ENCODE measurements around the gene SLCO1B1. TPM values are rescaled to one million over a fixed set of nuclear protein-coding genes. Genes with fewer than 3 reads are reported as not detected.

The SLCO1B1 gene
- total and polyA plus RNA-seq, 10 of the 15 experiments (the other 5 are each of a cell fraction or from before 2014, with no cell fraction given) = 0.15 TPM; not detected in 9

DNA sequence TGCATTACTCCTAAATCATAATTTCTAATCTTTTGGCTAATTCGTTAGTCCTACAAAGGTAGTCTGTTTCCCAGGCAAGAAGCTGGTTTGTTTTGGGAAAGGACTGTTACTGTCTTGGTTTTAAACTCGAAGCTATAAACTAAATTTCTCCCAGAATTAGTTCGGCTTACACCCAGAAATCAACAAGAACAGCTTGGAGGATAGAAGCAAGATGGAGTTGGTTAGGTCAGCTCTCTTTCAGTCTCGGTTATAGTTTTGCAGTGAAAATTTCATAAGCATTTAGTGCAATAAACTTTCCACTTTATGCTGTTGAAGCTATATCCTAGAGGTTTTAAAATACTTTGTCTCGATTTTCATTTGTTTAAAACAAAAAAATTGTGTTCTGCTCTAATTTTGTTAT lies 103.4 kb downstream of the SLCO1B1 start:
- in situ Hi-C loops (cut with MboI) (no loop called here), intact Hi-C loops (cut with micrococcal nuclease; ENCODE audit: unreplicated experiment) (no loop called here)
- no peaks in the 10 kb centered on the region for H3K27me3 ChIP-seq (replicated peaks in 1 of 2; ENCODE audit: control insufficient read depth in 2 of 2, insufficient read depth in 2 of 2, low read length in 1 of 2)
- no peak for DNase-seq (ENCODE audit: low read depth, low spot score)
- POLR2A ChIA-PET = no interaction called here
- no peaks in the 10 kb centered on the region for H3K36me3 ChIP-seq (ENCODE audit: control insufficient read depth in 2 of 2, insufficient read depth in 2 of 2, low read length in 1 of 2)
- H3K9ac ChIP-seq (ENCODE audit: control insufficient read depth, insufficient read depth, low read length) = no peak overlapping the region
- H2AFZ ChIP-seq (ENCODE audit: control insufficient read depth, low read depth, low read length) = no peak overlapping the region
- H4K20me1 ChIP-seq (ENCODE audit: control insufficient read depth, insufficient read depth) = no peaks in the 10 kb centered on the region
- BruUV-seq (replicated peaks) = no TSS peak
- ATAC-seq = no peak
- no peak overlapping the region for H3K27ac ChIP-seq (ENCODE audit: control insufficient read depth, insufficient read depth)
- TF ChIP-seq NFYB (IDR thresholded peaks at IDR 0.05; ENCODE audit: insufficient read depth, low read depth, low read length) (no peak), CBX3 (IDR thresholded peaks at IDR 0.05; ENCODE audit: borderline replicate concordance, low read depth) (no peak), ZNF384 (IDR thresholded peaks at IDR 0.05; ENCODE audit: borderline replicate concordance, low read depth, low read length) (no peak), GATAD2B (conservative IDR thresholded peaks at IDR 0.05; ENCODE audit: low read depth) (no peak), SMAD1 (IDR thresholded peaks at IDR 0.05; ENCODE audit: low read depth, partially characterized antibody) (no peak)
- TF ChIP-seq, protein P1, sequence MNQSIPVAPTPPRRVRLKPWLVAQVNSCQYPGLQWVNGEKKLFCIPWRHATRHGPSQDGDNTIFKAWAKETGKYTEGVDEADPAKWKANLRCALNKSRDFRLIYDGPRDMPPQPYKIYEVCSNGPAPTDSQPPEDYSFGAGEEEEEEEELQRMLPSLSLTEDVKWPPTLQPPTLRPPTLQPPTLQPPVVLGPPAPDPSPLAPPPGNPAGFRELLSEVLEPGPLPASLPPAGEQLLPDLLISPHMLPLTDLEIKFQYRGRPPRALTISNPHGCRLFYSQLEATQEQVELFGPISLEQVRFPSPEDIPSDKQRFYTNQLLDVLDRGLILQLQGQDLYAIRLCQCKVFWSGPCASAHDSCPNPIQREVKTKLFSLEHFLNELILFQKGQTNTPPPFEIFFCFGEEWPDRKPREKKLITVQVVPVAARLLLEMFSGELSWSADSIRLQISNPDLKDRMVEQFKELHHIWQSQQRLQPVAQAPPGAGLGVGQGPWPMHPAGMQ (IDR thresholded peaks at IDR 0.05; ENCODE audit: borderline replicate concordance) = no peak
- TF ChIP-seq, protein P2, sequence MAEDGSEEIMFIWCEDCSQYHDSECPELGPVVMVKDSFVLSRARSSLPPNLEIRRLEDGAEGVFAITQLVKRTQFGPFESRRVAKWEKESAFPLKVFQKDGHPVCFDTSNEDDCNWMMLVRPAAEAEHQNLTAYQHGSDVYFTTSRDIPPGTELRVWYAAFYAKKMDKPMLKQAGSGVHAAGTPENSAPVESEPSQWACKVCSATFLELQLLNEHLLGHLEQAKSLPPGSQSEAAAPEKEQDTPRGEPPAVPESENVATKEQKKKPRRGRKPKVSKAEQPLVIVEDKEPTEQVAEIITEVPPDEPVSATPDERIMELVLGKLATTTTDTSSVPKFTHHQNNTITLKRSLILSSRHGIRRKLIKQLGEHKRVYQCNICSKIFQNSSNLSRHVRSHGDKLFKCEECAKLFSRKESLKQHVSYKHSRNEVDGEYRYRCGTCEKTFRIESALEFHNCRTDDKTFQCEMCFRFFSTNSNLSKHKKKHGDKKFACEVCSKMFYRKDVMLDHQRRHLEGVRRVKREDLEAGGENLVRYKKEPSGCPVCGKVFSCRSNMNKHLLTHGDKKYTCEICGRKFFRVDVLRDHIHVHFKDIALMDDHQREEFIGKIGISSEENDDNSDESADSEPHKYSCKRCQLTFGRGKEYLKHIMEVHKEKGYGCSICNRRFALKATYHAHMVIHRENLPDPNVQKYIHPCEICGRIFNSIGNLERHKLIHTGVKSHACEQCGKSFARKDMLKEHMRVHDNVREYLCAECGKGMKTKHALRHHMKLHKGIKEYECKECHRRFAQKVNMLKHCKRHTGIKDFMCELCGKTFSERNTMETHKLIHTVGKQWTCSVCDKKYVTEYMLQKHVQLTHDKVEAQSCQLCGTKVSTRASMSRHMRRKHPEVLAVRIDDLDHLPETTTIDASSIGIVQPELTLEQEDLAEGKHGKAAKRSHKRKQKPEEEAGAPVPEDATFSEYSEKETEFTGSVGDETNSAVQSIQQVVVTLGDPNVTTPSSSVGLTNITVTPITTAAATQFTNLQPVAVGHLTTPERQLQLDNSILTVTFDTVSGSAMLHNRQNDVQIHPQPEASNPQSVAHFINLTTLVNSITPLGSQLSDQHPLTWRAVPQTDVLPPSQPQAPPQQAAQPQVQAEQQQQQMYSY (CRISPR knock-in tag; IDR thresholded peaks at IDR 0.05) = no peak
- TF ChIP-seq, protein P3, sequence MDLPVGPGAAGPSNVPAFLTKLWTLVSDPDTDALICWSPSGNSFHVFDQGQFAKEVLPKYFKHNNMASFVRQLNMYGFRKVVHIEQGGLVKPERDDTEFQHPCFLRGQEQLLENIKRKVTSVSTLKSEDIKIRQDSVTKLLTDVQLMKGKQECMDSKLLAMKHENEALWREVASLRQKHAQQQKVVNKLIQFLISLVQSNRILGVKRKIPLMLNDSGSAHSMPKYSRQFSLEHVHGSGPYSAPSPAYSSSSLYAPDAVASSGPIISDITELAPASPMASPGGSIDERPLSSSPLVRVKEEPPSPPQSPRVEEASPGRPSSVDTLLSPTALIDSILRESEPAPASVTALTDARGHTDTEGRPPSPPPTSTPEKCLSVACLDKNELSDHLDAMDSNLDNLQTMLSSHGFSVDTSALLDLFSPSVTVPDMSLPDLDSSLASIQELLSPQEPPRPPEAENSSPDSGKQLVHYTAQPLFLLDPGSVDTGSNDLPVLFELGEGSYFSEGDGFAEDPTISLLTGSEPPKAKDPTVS (IDR thresholded peaks at IDR 0.05; ENCODE audit: low read depth, low read length) = no peak
- no peak overlapping the region for H3K4me2 ChIP-seq (ENCODE audit: control insufficient read depth, insufficient read depth)
- WGBS (ENCODE audit: insufficient coverage, insufficient replicate concordance, low lambda C conversion rate, missing lambda C conversion rate) = 27% methylated on average over 5 of the region's 5 CpGs
- no peaks in the 10 kb centered on the region for H3K4me1 ChIP-seq (ENCODE audit: control insufficient read depth, insufficient read depth, low read length)
- SMC1A ChIA-PET (ENCODE audit: uncharacterized antibody, unreplicated experiment) = no interaction called here
- RAD21 ChIA-PET (ENCODE audit: unreplicated experiment) = no interaction called here
- no peaks in the 10 kb centered on the region for H3K79me2 ChIP-seq (ENCODE audit: control insufficient read depth, insufficient read depth, low read length)
- H3K4me3 ChIP-seq = no peak overlapping the region
- no peaks in the 10 kb centered on the region for H3K9me3 ChIP-seq (replicated peaks; ENCODE audit: control insufficient read depth, insufficient read depth, low read length)
- CTCF ChIA-PET = no interaction called here
- no peak for FAIRE-seq

Measured in GM12878 (cell line).